Suprapubic skin (tissue), 4 donors: ENCODE measurements around the gene HERPUD1. TPM values are rescaled to one million over a fixed set of nuclear protein-coding genes. Genes with fewer than 3 reads are reported as not detected.
"Not testable (repeated sequence)": the region's sequence is repeated elsewhere in the genome, so short reads cannot be mapped to it uniquely, and the experiment has no call there.

Experiments used
- DNase-seq, 2 donors: peaks; one replicate each; pipeline ENCODE4 v3.0.0-alpha.2; 2019; ENCODE audit warnings: low spot score in 2 of 2
- H3K27ac ChIP-seq: fragments of 200-600 bp; sonication (generic); one replicate; pipeline ENCODE4 v1.5.1; 2019
- H3K27me3 ChIP-seq: fragments of 200-600 bp; sonication (generic); one replicate; pipeline ENCODE4 v1.5.1; 2019
- H3K36me3 ChIP-seq: fragments of 200-600 bp; sonication (generic); one replicate; pipeline ENCODE4 v1.5.1; 2019
- H3K4me1 ChIP-seq: fragments of 200-600 bp; sonication (generic); one replicate; pipeline ENCODE4 v1.5.1; 2019
- H3K4me3 ChIP-seq: fragments of 200-600 bp; sonication (generic); one replicate; pipeline ENCODE4 v1.5.1; 2019; ENCODE audit warnings: mild to moderate bottlenecking
- H3K9me3 ChIP-seq: fragments of 200-600 bp; sonication (generic); one replicate; pipeline ENCODE4 v1.5.1; 2019
- EP300 ChIP-seq: sonication (generic); formaldehyde crosslinking; IDR thresholded peaks from one replicate; pipeline ENCODE4 v1.6.1; 2017; ENCODE audit warnings: antibody characterized with exemption
- POLR2A ChIP-seq, 2 donors: fragments of 450-650 bp; IDR thresholded peaks; one replicate each; pipeline ENCODE4 v1.6.1; 2017; ENCODE audit warnings: antibody characterized with exemption in 2 of 2, mild to moderate bottlenecking in 2 of 2, moderate library complexity in 2 of 2
- POLR2AphosphoS5 ChIP-seq, 3 donors: sonication (generic); formaldehyde crosslinking; IDR thresholded peaks; one replicate each; pipeline ENCODE4 v1.6.1; 2017; ENCODE audit warnings: antibody characterized with exemption in 3 of 3
- WGBS: methylation state at CpG from one replicate; pipeline ENCODE4 v1.1.5; 2018; 5-methylcytosine and 5-hydroxymethylcytosine counted together
- total RNA-seq, 4 donors: library from RNA; depleted of rRNA; stranded (reverse); fragments of >200 nt; gene quantifications; one replicate each; pipeline ENCODE4 v1.1.0, GENCODE V29; 2016
- TF ChIP-seq, protein P1 (sequence below), 2 donors: fragments of 200-600 bp in 1 of 2; fragments of 450-650 bp in 1 of 2; sonication (generic) in 1 of 2; IDR thresholded peaks; one replicate each; pipeline ENCODE4 v1.5.1; 2016 to 2019; ENCODE audit warnings: antibody characterized with exemption in 2 of 2, mild to moderate bottlenecking in 1 of 2, moderate library complexity in 1 of 2

Gene HERPUD1
- total RNA-seq, 4 donors from 2014 or later, result 146 to 246 (median 160) TPM

DNA sequence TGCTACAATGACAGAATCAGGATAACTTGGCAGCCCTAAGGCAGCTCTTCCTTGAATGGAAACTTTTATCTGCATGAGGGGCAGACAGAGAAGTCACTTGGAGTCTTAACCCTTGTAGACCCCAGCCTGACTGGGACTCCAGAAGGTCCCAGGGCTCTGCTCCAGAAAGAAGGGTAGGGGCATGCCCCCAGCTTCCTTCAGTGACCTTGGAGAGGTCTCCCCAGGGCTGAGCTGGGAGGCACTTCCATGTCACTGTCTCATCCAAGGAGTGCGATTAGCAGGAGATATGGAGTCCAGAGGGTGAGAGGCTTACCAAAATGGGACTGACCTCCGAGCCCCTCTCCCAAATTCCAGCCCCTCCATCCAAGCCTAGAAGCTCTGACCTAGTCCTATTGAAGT lies 54.0 kb downstream of the HERPUD1 start:
- no peaks in the 10 kb centered on the region for H3K36me3 ChIP-seq
- no peak for DNase-seq
- H3K4me1 ChIP-seq, result peaks cover 49% of the 10 kb centered on the region
- H3K27ac ChIP-seq, result peak overlapping the region; percentile 73
- H3K4me3 ChIP-seq, result no peak overlapping the region
- WGBS, result 67% methylated on average over 1 of the region's 2 CpGs
- no peaks in the 10 kb centered on the region for H3K27me3 ChIP-seq
- no peak for TF ChIP-seq EP300
- TF ChIP-seq POLR2AphosphoS5 (IDR thresholded peaks at IDR 0.05), result no peak
- no peak for TF ChIP-seq POLR2A (IDR thresholded peaks at IDR 0.05)
- TF ChIP-seq, protein P1, sequence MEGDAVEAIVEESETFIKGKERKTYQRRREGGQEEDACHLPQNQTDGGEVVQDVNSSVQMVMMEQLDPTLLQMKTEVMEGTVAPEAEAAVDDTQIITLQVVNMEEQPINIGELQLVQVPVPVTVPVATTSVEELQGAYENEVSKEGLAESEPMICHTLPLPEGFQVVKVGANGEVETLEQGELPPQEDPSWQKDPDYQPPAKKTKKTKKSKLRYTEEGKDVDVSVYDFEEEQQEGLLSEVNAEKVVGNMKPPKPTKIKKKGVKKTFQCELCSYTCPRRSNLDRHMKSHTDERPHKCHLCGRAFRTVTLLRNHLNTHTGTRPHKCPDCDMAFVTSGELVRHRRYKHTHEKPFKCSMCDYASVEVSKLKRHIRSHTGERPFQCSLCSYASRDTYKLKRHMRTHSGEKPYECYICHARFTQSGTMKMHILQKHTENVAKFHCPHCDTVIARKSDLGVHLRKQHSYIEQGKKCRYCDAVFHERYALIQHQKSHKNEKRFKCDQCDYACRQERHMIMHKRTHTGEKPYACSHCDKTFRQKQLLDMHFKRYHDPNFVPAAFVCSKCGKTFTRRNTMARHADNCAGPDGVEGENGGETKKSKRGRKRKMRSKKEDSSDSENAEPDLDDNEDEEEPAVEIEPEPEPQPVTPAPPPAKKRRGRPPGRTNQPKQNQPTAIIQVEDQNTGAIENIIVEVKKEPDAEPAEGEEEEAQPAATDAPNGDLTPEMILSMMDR (IDR thresholded peaks at IDR 0.05), result no peak
- H3K9me3 ChIP-seq, result no peaks in the 10 kb centered on the region

DNA sequence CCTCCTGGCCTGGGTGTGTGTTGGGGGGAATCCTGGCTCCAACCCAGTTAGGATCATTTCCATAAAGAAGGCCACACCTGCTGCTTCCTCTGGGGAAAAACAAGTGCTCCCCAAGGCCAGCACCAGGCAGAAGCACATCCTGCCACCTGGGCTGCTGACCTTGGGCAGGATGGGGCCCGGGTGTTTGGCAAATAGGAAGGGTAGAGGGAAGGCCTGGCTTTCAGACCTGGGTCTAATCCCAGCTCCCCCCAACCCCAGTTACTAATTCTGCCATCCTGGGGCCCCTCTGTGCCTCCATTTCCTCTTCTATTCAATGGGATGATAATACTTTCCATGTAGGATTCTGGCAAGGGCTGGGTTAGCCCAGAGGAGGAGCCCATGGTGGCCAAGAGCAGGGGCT lies 54.4 kb downstream of the HERPUD1 start:
- no peaks in the 10 kb centered on the region for H3K27me3 ChIP-seq
- H3K4me1 ChIP-seq, result peaks cover 52% of the 10 kb centered on the region
- DNase-seq, result no peak
- TF ChIP-seq POLR2A (IDR thresholded peaks at IDR 0.05) (no peak), EP300 (no peak), POLR2AphosphoS5 (IDR thresholded peaks at IDR 0.05) (no peak)
- TF ChIP-seq, protein P1 (IDR thresholded peaks at IDR 0.05), result no peak
- H3K36me3 ChIP-seq, result no peaks in the 10 kb centered on the region
- peak overlapping the region; percentile 73 for H3K27ac ChIP-seq
- H3K9me3 ChIP-seq, result no peaks in the 10 kb centered on the region
- 60% methylated on average over 1 of the region's 1 CpG for WGBS
- H3K4me3 ChIP-seq, result no peak overlapping the region

DNA sequence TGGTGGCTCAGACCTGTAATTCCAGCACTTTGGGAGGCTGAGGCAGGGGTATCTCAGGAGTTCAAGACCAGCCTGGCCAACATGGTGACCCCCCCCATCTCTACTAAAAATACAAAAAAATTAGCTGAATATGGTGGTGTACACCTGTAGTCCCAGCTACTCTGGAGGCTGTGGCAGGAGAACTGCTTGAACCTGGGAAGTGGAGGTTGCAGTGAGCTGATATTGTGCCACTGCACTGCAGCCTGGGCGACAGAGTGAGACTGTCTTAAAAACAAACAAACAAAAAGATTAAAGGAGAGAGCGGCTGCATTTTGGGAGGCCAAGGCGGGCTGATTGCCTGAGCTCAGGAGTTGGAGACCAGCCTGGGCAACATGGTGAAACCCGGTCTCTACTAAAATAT lies 55.0 kb downstream of the HERPUD1 start:
- not testable (repeated sequence) for H3K27me3 ChIP-seq, H3K36me3 ChIP-seq, H3K9me3 ChIP-seq, H3K27ac ChIP-seq, H3K4me3 ChIP-seq, DNase-seq
- peaks cover 54% of the 10 kb centered on the region for H3K4me1 ChIP-seq
- 79% methylated on average over 4 of the region's 4 CpGs for WGBS

DNA sequence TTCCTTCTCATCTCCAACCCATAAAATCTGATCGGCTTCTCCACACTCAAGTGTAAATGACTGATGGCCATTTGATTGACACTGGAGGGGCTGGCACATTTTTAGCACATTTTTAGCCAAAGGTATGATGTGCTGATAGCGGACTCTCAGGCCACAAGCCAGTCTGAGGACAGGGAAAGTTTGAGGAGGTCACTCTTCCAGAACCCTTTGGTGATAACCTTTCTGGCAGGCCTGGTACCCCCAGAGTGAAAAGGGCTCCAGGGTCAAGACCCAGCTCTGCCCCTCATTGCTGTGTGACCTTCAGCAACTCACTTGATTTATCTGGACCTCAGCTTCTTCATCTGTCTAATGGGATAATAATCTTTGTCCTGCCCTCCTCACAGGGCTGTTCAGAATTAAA lies 55.8 kb downstream of the HERPUD1 start:
- Histone ChIP-seq H3K4me1 (peaks cover 60% of the 10 kb centered on the region), H3K27me3 (no peaks in the 10 kb centered on the region), H3K27ac (no peak overlapping the region), H3K36me3 (no peaks in the 10 kb centered on the region), H3K4me3 (no peak overlapping the region), H3K9me3 (no peaks in the 10 kb centered on the region)
- TF ChIP-seq POLR2AphosphoS5 (IDR thresholded peaks at IDR 0.05), result no peak
- TF ChIP-seq POLR2A (IDR thresholded peaks at IDR 0.05), result no peak
- TF ChIP-seq EP300, result no peak
- TF ChIP-seq, protein P1 (IDR thresholded peaks at IDR 0.05), result no peak
- no peak for DNase-seq
- WGBS, result 98% methylated on average over 2 of the region's 2 CpGs

DNA sequence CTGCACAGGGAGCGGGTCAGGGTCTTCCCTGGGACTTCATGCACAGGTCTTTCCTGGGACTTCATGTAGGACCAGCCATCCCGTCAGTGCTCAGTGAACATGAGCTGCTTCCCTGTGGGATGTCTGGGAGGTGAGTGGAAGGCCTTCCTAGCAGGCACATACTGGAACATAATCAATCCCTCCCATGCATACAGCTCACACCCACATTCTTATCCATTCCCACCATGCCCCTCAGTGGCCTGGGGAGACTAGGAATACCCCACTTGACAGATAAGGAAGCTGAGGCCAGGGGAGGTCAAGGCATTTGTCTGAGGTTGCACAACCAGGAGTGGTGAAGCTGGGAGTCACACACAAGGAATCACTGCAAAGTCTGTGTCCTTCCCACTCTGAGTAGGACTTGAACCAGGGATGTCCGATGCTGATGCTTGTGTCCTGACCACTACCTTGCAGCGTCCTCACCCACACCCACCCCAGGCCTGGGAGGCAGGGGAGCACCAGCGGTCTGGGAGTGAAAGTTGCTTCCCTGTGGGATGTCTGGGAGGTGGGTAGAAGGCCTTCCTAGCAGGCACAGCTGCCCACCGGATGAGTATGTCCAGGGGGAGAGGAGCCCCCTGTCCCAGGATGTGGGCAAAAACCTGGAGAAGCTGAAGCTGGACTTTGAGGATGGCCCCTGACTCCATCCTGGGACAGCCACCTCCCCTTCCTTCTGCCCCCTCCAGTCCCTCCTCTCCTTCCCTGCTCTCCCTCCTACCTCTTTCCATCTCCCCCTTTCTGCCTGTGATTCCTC lies 56.4 kb downstream of the HERPUD1 start:
- TF ChIP-seq EP300, result no peak
- TF ChIP-seq POLR2A (IDR thresholded peaks at IDR 0.05), result no peak
- TF ChIP-seq, protein P1 (IDR thresholded peaks at IDR 0.05), result no peak
- TF ChIP-seq POLR2AphosphoS5 (IDR thresholded peaks at IDR 0.05), result no peak
- Histone ChIP-seq H3K4me3 (peak overlapping the region; percentile 90), H3K27ac (peak overlapping the region; percentile 81), H3K36me3 (no peaks in the 10 kb centered on the region), H3K4me1 (peaks cover 62% of the 10 kb centered on the region), H3K27me3 (no peaks in the 10 kb centered on the region), H3K9me3 (no peaks in the 10 kb centered on the region)
- WGBS, result 71% methylated on average over 3 of the region's 6 CpGs
- peak; percentile 31 to 60 for DNase-seq
